Esophagus muscularis mucosa (tissue), 4 donors: ENCODE measurements around the gene THSD4. TPM values are rescaled to one million over a fixed set of nuclear protein-coding genes. Genes with fewer than 3 reads are reported as not detected.

Experiments
- DNase-seq: peaks from one replicate; pipeline ENCODE4 v3.0.0-alpha.2; 2017; ENCODE audit errors: extremely low spot score
- H3K27ac ChIP-seq, 4 donors: fragments of 200-600 bp; sonication (generic); replicated peaks in 1 of 4; 1 replicate in 3 of 4; 2 replicates in 1 of 4; pipeline ENCODE4 v1.5.1; 2016 to 2019; ENCODE audit warnings: mild to moderate bottlenecking in 1 of 4
- H3K27me3 ChIP-seq, 4 donors: fragments of 200-600 bp; sonication (generic); one replicate each; pipeline versions ENCODE4 v1.5.1 to v1.6.0; 2016 to 2019
- H3K36me3 ChIP-seq, 4 donors: fragments of 200-600 bp; sonication (generic); one replicate each; pipeline ENCODE4 v1.5.1; 2016 to 2019
- H3K4me1 ChIP-seq, 4 donors: fragments of 200-600 bp; sonication (generic); one replicate each; pipeline ENCODE4 v1.5.1; 2016 to 2019
- H3K4me3 ChIP-seq, 4 donors: fragments of 200-600 bp; sonication (generic); 1 replicate in 2 of 4; 2 replicates in 2 of 4; pipeline ENCODE4 v1.5.1; 2016 to 2019; ENCODE audit warnings: mild to moderate bottlenecking in 4 of 4, moderate library complexity in 1 of 4
- H3K9me3 ChIP-seq, 4 donors: fragments of 200-600 bp; sonication (generic); 1 replicate in 3 of 4; 2 replicates in 1 of 4; pipeline ENCODE4 v1.5.1; 2016 to 2019
- CTCF ChIP-seq, 3 experiments: fragments of 200-600 bp in 2 of 3; fragments of 450-650 bp in 1 of 3; sonication (generic) in 2 of 3; IDR thresholded peaks; one replicate each; pipeline ENCODE4 v1.5.1; 2017 to 2019; ENCODE audit warnings: antibody characterized with exemption in 3 of 3, mild to moderate bottlenecking in 2 of 3, moderate library complexity in 1 of 3
- EP300 ChIP-seq: sonication (generic); formaldehyde crosslinking; IDR thresholded peaks from one replicate; pipeline ENCODE4 v1.6.1; 2017; ENCODE audit warnings: antibody characterized with exemption
- POLR2A ChIP-seq: fragments of 450-650 bp; IDR thresholded peaks from one replicate; pipeline ENCODE4 v1.6.1; 2017; ENCODE audit warnings: antibody characterized with exemption, moderate library complexity, mild to moderate bottlenecking, low read depth
- POLR2AphosphoS5 ChIP-seq, 2 donors: sonication (generic); formaldehyde crosslinking; IDR thresholded peaks; one replicate each; pipeline ENCODE4 v1.6.1; 2017; ENCODE audit warnings: antibody characterized with exemption in 2 of 2
- WGBS: methylation state at CpG from one replicate; pipeline ENCODE4 v1.1.5; 2018; 5-methylcytosine and 5-hydroxymethylcytosine counted together
- intact Hi-C: fragments of 100-400 bp; cut with DNase I; formaldehyde crosslinking; loops from one replicate; pipeline ENCODE4 v1.15.1; 2023
- total RNA-seq, 4 donors: library from RNA; depleted of rRNA; stranded (reverse); fragments of >200 nt; gene quantifications; one replicate each; pipeline versions ENCODE4 v1.1.0 to v1.2.1, GENCODE V29; 2016

Gene THSD4
- total RNA-seq, 4 donors from 2014 or later = 3.2 to 6.6 (median 5.6) TPM

- intact Hi-C loops = no loop called here
- no peak for DNase-seq
- Histone ChIP-seq H3K4me1 (peaks cover 16 to 46% (median 25%) of the 10 kb centered on the region in 4 donors), H3K36me3 (no peaks in the 10 kb centered on the region), H3K27me3 (no peaks in the 10 kb centered on the region), H3K4me3 (no peak overlapping the region), H3K9me3 (no peaks in the 10 kb centered on the region), H3K27ac (no peak overlapping the region)
- WGBS = 80% methylated on average over 5 of the region's 5 CpGs
- TF ChIP-seq CTCF (IDR thresholded peaks at IDR 0.05) (no peak), POLR2AphosphoS5 (IDR thresholded peaks at IDR 0.05) (no peak), POLR2A (no peak), EP300 (no peak)
These were observed 222.1 kb downstream of the THSD4 start for GRCh38 chr15:71337197-71337845.

DNA sequence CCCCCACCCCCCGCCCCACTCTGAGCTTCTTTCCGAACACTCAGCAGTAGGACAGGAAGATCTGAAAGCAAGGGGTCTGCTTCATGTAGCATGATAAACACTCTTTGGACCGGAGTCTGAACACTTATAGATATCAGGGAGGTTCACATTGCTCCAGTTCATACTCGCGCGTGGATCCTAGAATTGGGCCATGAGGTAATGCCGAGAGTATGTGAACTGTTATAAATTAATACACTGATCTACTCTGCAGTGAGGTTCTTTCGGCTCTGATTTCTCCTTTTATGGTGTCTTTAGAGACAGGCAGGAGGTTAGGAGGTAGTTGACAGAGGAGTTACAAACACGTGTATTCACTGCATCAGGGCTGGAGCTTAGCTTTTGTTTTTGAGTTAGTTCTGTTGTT is 223.0 kb downstream of the THSD4 start:
- Histone ChIP-seq H3K27ac (no peak overlapping the region), H3K4me1 (peaks cover 9 to 39% (median 17%) of the 10 kb centered on the region in 4 donors), H3K27me3 (no peaks in the 10 kb centered on the region), H3K4me3 (no peak overlapping the region), H3K36me3 (no peaks in the 10 kb centered on the region), H3K9me3 (no peaks in the 10 kb centered on the region)
- TF ChIP-seq EP300 (no peak), POLR2A (no peak), POLR2AphosphoS5 (IDR thresholded peaks at IDR 0.05) (no peak), CTCF (IDR thresholded peaks at IDR 0.05) (no peak)
- WGBS = 79% methylated on average over 9 of the region's 9 CpGs
- no peak for DNase-seq
- intact Hi-C loops = no loop called here

DNA sequence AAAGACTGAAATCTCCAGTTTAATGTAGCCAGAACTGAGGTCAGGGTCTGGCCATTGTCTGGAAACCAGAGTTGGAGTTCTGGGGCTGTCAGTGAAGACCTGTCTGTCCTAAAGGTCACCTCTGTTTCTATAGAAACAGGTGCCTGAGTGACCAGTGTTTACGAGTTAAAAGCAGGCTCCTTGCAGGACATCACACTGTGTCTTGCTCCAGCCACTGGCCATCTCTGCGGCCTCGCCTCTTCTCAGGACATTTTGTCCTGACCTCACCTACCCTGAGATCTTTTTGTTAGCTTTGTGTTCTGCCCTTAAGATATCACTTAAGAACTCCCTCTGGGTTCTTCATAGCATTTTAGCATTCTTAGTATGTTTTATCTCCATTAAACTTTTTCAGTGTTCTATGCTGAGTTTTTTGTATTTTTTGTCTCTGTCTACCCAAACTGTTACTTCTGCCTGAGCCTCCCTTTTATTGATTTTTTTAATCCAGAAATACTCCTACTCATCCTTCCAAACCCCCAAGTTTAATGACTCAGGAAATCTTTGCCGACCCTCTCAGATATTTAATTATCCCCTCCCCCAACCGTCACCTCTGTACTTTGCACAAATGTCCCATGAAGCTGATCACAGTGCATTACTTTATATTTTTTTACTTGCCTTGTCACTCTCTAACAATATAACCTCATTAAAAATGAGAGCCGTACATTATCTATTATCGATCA is 223.7 kb downstream of the THSD4 start:
- 96% methylated on average over 7 of the region's 7 CpGs for WGBS
- peaks cover 9 to 32% (median 11%) of the 10 kb centered on the region in 4 donors for H3K4me1 ChIP-seq
- no peak for DNase-seq
- H3K27ac ChIP-seq = no peak overlapping the region
- no peak overlapping the region for H3K4me3 ChIP-seq
- H3K9me3 ChIP-seq = no peaks in the 10 kb centered on the region
- intact Hi-C loops = no loop called here
- no peaks in the 10 kb centered on the region for H3K36me3 ChIP-seq
- H3K27me3 ChIP-seq = no peaks in the 10 kb centered on the region
- TF ChIP-seq POLR2AphosphoS5 (IDR thresholded peaks at IDR 0.05) (peak in 1 of 2 donors; percentile 17), CTCF (IDR thresholded peaks at IDR 0.05) (no peak)

- intact Hi-C loops = no loop called here
- no peak for DNase-seq
- Histone ChIP-seq H3K27me3 (no peaks in the 10 kb centered on the region), H3K4me1 (peaks cover 8 to 23% (median 8%) of the 10 kb centered on the region in 4 donors), H3K27ac (no peak overlapping the region), H3K4me3 (no peak overlapping the region), H3K9me3 (no peaks in the 10 kb centered on the region), H3K36me3 (no peaks in the 10 kb centered on the region)
- TF ChIP-seq POLR2AphosphoS5 (IDR thresholded peaks at IDR 0.05) (no peak), CTCF (IDR thresholded peaks at IDR 0.05) (no peak), EP300 (no peak), POLR2A (no peak)
- WGBS = 73% methylated on average over 8 of the region's 8 CpGs
These were observed 226.7 kb downstream of the THSD4 start for GRCh38 chr15:71341811-71342550.
